Esophagus muscularis mucosa (tissue), 4 donors: ENCODE data around the gene TAPBPL. TPM values are rescaled to one million over a fixed set of nuclear protein-coding genes. Genes with fewer than 3 reads are reported as not detected.
"Not testable (repeated sequence)": the region's sequence is repeated elsewhere in the genome, so short reads cannot be mapped to it uniquely, and the experiment has no call there.

Experiments
- DNase-seq: peaks from one replicate; pipeline ENCODE4 v3.0.0-alpha.2; 2017; ENCODE audit errors: extremely low spot score
- H3K27ac ChIP-seq, 4 donors: fragments of 200-600 bp; sonication (generic); replicated peaks in 1 of 4; 1 replicate in 3 of 4; 2 replicates in 1 of 4; pipeline ENCODE4 v1.5.1; 2016 to 2019; ENCODE audit warnings: mild to moderate bottlenecking in 1 of 4
- H3K27me3 ChIP-seq, 4 donors: fragments of 200-600 bp; sonication (generic); one replicate each; pipeline versions ENCODE4 v1.5.1 to v1.6.0; 2016 to 2019
- H3K36me3 ChIP-seq, 4 donors: fragments of 200-600 bp; sonication (generic); one replicate each; pipeline ENCODE4 v1.5.1; 2016 to 2019
- H3K4me1 ChIP-seq, 4 donors: fragments of 200-600 bp; sonication (generic); one replicate each; pipeline ENCODE4 v1.5.1; 2016 to 2019
- H3K4me3 ChIP-seq, 4 donors: fragments of 200-600 bp; sonication (generic); 1 replicate in 2 of 4; 2 replicates in 2 of 4; pipeline ENCODE4 v1.5.1; 2016 to 2019; ENCODE audit warnings: mild to moderate bottlenecking in 4 of 4, moderate library complexity in 1 of 4
- H3K9me3 ChIP-seq, 4 donors: fragments of 200-600 bp; sonication (generic); 1 replicate in 3 of 4; 2 replicates in 1 of 4; pipeline ENCODE4 v1.5.1; 2016 to 2019
- CTCF ChIP-seq, 3 experiments: fragments of 200-600 bp in 2 of 3; fragments of 450-650 bp in 1 of 3; sonication (generic) in 2 of 3; IDR thresholded peaks; one replicate each; pipeline ENCODE4 v1.5.1; 2017 to 2019; ENCODE audit warnings: antibody characterized with exemption in 3 of 3, mild to moderate bottlenecking in 2 of 3, moderate library complexity in 1 of 3
- EP300 ChIP-seq: sonication (generic); formaldehyde crosslinking; IDR thresholded peaks from one replicate; pipeline ENCODE4 v1.6.1; 2017; ENCODE audit warnings: antibody characterized with exemption
- POLR2A ChIP-seq: fragments of 450-650 bp; IDR thresholded peaks from one replicate; pipeline ENCODE4 v1.6.1; 2017; ENCODE audit warnings: antibody characterized with exemption, moderate library complexity, mild to moderate bottlenecking, low read depth
- POLR2AphosphoS5 ChIP-seq, 2 donors: sonication (generic); formaldehyde crosslinking; IDR thresholded peaks; one replicate each; pipeline ENCODE4 v1.6.1; 2017; ENCODE audit warnings: antibody characterized with exemption in 2 of 2
- WGBS: methylation state at CpG from one replicate; pipeline ENCODE4 v1.1.5; 2018; 5-methylcytosine and 5-hydroxymethylcytosine counted together
- intact Hi-C: fragments of 100-400 bp; cut with DNase I; formaldehyde crosslinking; loops from one replicate; pipeline ENCODE4 v1.15.1; 2023
- total RNA-seq, 4 donors: library from RNA; depleted of rRNA; stranded (reverse); fragments of >200 nt; gene quantifications; one replicate each; pipeline versions ENCODE4 v1.1.0 to v1.2.1, GENCODE V29; 2016

The TAPBPL gene
- total RNA-seq, 4 donors from 2014 or later: 12.4 to 25.8 (median 22.5) TPM

DNA sequence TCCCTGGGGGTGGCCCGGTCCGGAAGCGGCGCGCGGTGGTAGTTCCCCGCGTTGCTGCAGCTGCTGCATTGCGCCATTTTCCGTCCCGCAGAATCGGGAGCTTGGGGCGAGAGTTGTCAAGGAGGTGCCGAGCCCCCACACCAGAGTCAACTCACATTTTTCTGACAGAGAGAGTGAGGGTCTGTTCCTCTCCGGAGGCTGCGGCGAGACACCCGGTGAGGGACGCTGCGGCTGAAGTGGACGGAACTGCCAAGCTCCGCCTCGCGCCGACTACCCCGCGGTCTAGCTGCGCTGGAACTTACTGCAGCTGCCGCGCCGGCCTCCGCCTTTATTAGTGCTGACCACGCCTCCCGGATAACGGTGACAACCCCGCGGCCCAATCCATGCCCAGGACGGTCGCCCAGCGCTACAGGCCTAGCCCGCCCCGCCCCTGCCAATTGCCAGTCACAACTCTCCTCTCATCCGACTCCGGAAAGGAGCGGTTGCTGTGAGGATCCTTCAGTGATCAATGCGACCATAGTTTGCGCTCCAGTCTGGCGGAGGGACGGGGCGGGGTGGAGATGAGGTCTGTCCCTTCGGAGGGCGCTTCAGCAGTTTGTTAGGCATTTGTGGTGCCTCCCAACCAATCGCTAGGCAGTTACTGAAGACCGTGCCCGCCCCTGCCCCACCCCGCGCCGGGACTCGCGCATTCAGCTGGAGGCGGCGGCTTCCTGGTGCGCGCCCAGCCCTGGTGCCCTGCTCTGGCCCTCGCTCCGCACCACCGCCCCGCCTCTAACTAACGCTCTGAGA, 18.7 kb downstream of the TAPBPL start, which contains the start of gene VAMP1:
VAMP1 (minus strand) TSS at position 303 of the 789 bp plus-strand sequence; CDS start at position 157, 146 bp downstream.
- peaks cover 0 to 19% (median 9%) of the 10 kb centered on the region in 4 donors for H3K36me3 ChIP-seq
- WGBS: under 1% methylated on average over 28 of the region's 69 CpGs
- peaks cover 15 to 52% (median 40%) of the 10 kb centered on the region in 4 donors for H3K4me1 ChIP-seq
- H3K4me3 ChIP-seq: peak within 1 kb of the TSS; percentile 60 to 97 (median 84)
- peak within 1 kb of the TSS; percentile 87 to 94 (median 88) for H3K27ac ChIP-seq
- no peaks in the 10 kb centered on the region for H3K27me3 ChIP-seq
- DNase-seq: peak; percentile 100
- TF ChIP-seq POLR2AphosphoS5 (IDR thresholded peaks at IDR 0.05): peak; percentile 95 to 100
- no peak for TF ChIP-seq EP300
- peak; percentile 97 for TF ChIP-seq POLR2A
- TF ChIP-seq CTCF (IDR thresholded peaks at IDR 0.05): no peak
- intact Hi-C loops: loop anchor here (2.0 kb wide), 1 partner anchor 62 kb away; no protein-coding TSS in a partner anchor
- H3K9me3 ChIP-seq: no peaks in the 10 kb centered on the region

DNA sequence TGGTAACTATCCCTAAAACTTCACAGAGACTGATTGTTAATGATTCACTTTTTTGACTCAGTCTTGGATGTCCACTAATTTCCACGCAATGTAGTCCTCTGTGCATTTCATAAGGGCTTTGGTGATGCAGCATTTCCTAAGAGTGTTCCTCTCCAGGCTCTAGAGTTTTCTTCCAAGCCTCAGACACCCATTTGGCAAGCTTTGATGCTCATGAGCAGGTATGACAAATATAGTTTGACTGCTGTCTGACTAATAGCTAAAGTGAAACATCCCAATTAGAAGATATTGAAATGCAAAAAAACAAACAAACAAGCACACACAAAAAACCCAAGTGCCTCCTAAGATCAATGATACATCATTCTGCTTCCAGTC, 20.1 kb downstream of the TAPBPL start:
- TF ChIP-seq CTCF (IDR thresholded peaks at IDR 0.05): no peak
- no peak for TF ChIP-seq EP300
- no peak for TF ChIP-seq POLR2A
- TF ChIP-seq POLR2AphosphoS5 (IDR thresholded peaks at IDR 0.05): no peak
- Histone ChIP-seq H3K27ac (no peak overlapping the region), H3K27me3 (no peaks in the 10 kb centered on the region), H3K4me1 (peaks cover 15 to 39% (median 36%) of the 10 kb centered on the region in 4 donors), H3K4me3 (no peak overlapping the region), H3K9me3 (no peaks in the 10 kb centered on the region), H3K36me3 (peaks cover 0 to 7% (median 0%) of the 10 kb centered on the region in 4 donors)
- no peak for DNase-seq
- WGBS: 69% methylated on average over 1 of the region's 1 CpG
- intact Hi-C loops: loop anchor here (2.0 kb wide), 1 partner anchor 61 kb away; no protein-coding TSS in a partner anchor

DNA sequence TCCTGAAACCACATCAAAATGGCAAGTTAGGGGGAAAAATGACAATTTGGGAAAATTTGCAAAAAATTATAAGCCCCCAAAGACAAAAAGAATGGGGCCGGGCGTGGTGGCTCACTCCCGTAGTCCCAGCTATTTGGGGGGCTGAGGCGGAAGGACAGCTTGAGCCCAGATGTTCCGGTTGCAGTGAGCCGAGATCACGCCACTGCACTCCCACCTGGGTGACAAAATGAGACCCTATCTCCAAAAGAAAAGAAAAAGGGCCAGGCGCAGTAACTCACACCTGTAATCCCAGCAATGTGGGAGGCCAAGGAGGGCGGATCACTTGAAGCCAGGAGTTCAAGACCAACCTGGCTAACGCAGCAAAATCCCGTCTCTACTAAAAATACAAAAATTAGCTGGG, 20.6 kb downstream of the TAPBPL start:
- intact Hi-C loops: no loop called here
- H3K9me3 ChIP-seq: no peaks in the 10 kb centered on the region
- H3K4me1 ChIP-seq: peaks cover 15 to 34% (median 32%) of the 10 kb centered on the region in 4 donors
- no peak overlapping the region for H3K27ac ChIP-seq
- H3K36me3 ChIP-seq: peaks cover 0 to 7% (median 0%) of the 10 kb centered on the region in 4 donors
- H3K4me3 ChIP-seq: no peak overlapping the region
- H3K27me3 ChIP-seq: no peaks in the 10 kb centered on the region
- TF ChIP-seq POLR2AphosphoS5 (IDR thresholded peaks at IDR 0.05): no peak
- TF ChIP-seq CTCF (IDR thresholded peaks at IDR 0.05): no peak
- no peak for TF ChIP-seq POLR2A
- no peak for TF ChIP-seq EP300
- WGBS: 79% methylated on average over 11 of the region's 11 CpGs
- DNase-seq: no peak

- H3K4me3 ChIP-seq, H3K27me3 ChIP-seq, DNase-seq, H3K4me1 ChIP-seq, H3K9me3 ChIP-seq, H3K36me3 ChIP-seq, intact Hi-C loops, H3K27ac ChIP-seq: not testable (repeated sequence)
- WGBS: 90% methylated on average over 26 of the region's 48 CpGs
Measured at GRCh38 chr12:6475233-6475975, 23.6 kb downstream of the TAPBPL start.

DNA sequence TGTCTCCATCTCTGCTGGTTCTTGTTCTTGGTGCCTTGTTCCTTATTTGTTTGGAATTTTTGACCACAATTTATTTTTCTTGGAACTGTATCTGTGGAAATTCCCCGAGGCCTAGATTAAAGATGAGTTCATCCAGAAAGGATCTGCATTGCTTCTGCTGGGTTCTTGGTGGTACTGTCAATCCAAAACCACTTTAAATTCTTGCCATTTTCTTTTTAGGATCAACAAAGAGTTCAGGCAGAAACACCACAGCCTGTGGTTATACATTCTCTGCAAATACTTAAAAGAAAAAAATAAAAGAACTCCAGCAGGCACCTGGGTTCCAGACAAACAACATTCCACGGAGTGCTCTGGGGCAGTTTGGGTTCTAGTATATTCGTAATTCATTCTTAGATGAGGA, 24.6 kb downstream of the TAPBPL start:
- Histone ChIP-seq H3K36me3 (no peaks in the 10 kb centered on the region), H3K4me1 (peaks cover 1 to 2% (median 2%) of the 10 kb centered on the region in 4 donors), H3K27ac (peak overlapping the region in 1 of 4 donors; percentile 6), H3K9me3 (no peaks in the 10 kb centered on the region), H3K27me3 (no peaks in the 10 kb centered on the region), H3K4me3 (no peak overlapping the region)
- intact Hi-C loops: no loop called here
- no peak for DNase-seq
- no peak for TF ChIP-seq POLR2A
- no peak for TF ChIP-seq CTCF (IDR thresholded peaks at IDR 0.05)
- 55% methylated on average over 3 of the region's 3 CpGs for WGBS

DNA sequence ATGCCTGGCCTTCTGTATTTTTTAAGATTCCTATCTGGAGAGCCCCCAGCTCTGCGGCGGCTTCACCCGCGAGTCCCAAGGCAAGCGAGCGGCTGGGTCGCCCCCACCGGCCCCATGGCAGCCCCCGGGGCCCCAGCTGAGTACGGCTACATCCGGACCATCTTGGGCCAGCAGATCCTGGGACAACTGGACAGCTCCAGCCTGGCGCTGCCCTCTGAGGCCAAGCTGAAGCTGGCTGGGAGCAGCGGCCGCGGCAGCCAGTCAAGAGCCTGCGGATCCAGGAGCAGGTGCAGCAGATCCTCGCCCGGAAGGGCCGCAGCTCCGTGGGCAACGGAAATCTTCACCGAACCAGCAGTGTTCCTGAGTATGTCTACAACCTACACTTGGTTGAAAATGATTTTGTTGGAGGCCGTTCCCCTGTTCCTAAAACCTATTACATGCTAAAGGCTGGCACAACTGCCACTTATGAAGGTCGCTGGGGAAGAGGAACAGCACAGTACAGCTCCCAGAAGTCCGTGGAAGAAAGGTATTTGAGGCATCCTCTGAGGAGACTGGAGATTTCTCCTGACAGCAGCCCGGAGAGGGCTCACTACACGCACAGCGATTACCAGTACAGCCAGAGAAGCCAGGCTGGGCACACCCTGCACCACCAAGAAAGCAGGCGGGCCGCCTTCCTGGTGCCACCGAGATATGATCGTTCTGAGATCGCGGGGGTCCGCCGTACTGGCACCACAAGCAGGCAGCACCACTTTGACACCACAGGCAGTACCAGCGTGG, 25.9 kb downstream of the TAPBPL start:
- H3K36me3 ChIP-seq, DNase-seq, H3K9me3 ChIP-seq, H3K27ac ChIP-seq, H3K4me3 ChIP-seq, H3K4me1 ChIP-seq, H3K27me3 ChIP-seq, intact Hi-C loops: not testable (repeated sequence)
- 95% methylated on average over 37 of the region's 37 CpGs for WGBS
